ENCODE measurements around the gene MEIKIN.

Gene MEIKIN

GRCh38 chr5:131988601-131989000 is 43.1 kb upstream of the MEIKIN start:
- no peak for TF ChIP-seq CTCF (conservative IDR thresholded peaks at IDR 0.05)
- no peak overlapping the region for H3K27ac ChIP-seq

GRCh38 chr5:131987251-131987650 is 41.8 kb upstream of the MEIKIN start:
- no peak for TF ChIP-seq CTCF (conservative IDR thresholded peaks at IDR 0.05)
- no peak overlapping the region for H3K27ac ChIP-seq

- H3K27ac ChIP-seq = no peak overlapping the region
- no peak for TF ChIP-seq CTCF (conservative IDR thresholded peaks at IDR 0.05)
Observed at GRCh38 chr5:131986161-131986912, 40.9 kb upstream of the MEIKIN start.

GRCh38 chr5:131984956-131985665 is 39.6 kb upstream of the MEIKIN start:
- H3K27ac ChIP-seq = no peak overlapping the region
- TF ChIP-seq CTCF (conservative IDR thresholded peaks at IDR 0.05) = no peak

DNA sequence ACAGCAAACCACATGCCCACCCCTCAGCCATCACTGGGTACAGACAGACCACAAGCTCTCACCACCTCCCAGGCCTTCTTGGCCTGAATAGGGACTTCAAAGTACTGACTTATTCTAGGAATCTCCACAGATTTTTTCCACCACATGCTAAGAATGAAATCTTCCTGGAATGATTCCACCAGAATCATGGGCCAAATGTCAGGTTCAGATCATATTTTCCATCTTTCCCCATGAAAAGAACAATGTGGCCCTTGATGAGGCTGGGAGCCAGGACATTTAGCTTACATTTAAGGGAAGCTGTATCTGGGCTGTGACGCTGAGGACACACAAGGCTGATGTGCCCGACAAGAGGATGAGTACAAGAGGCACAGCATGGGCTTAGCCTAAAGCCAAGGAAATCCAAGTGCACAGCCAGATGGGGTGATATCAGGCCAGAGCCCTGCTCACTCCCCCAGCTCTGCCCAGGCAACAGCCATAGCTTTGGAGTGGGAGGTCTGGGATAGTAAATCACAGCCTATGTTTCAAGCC is 37.8 kb upstream of the MEIKIN start:
- no peak overlapping the region for H3K27ac ChIP-seq
- no peak for TF ChIP-seq CTCF (conservative IDR thresholded peaks at IDR 0.05)

DNA sequence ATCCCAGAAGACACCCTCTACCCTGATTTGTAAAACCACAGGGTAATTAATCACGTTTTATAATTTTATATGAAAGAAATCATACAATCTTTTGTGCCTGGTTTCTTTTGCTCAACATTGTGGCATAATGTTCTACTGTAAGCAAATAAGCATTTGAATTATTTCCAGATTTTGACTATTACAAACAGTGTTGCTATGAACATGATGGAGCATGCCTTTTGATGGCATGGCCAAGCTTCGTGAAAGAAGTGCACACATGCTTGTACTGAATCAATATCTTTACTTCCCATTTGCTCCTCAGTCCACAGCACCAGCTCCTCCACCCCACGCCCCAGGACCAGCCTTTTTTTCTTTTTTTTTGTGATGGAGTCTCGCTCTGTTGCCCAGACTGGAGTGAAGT is 36.1 kb upstream of the MEIKIN start:
- H3K27ac ChIP-seq = peak overlapping the region; percentile 41

More for the DNA sequence above, 36.1 kb upstream of the MEIKIN start:
- no peak for TF ChIP-seq CTCF (conservative IDR thresholded peaks at IDR 0.05)
